ENCODE data around the gene OSBPL5.

Gene OSBPL5

DNA sequence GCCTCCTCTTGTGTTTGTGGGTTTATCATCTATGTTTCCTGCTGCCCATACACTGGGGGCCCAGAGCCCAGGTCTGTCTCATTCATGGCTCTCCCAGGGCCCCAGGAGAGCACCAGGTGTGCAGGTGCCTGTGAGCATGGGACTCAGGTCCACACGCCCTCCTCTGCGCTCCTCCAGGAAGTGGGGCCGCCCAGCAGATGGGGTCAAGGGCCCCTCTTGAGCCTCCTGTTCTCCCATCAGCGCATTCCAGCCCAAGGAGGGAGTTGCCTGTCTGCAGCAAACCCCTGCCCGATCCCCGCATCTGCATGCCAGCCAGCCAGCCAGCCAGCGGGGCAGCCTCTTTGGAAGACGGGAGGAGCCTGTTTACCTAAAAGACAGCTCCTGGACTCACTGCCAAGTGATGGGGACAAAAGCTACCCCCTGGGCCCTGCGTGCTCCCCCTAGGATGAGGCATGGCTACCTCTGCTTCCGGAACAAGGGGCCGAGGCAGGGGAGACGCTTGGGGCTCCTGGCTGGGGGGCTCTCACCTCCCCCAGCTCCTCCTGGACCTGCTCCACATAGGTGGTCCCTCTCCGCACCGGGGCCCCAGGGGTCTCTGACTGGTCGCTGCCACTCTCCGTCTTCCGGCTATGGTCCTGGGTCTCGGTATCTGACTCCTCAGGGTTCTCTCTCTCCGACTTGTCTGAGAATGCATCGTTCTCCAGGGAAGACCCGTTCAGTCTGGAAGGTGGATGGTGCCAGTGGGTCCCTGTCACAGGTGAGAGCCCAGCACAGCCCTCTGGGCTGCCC lies 58.2 kb downstream of the OSBPL5 start:
- CTCF ChIA-PET: no interaction called here
- TF ChIP-seq ELF4 (IDR thresholded peaks at IDR 0.05): no peak
- TF ChIP-seq BHLHE40 (IDR thresholded peaks at IDR 0.05; ENCODE audit: borderline replicate concordance): no peak
- no peak for TF ChIP-seq NFRKB (IDR thresholded peaks at IDR 0.05)
- no peak for TF ChIP-seq HDGF (IDR thresholded peaks at IDR 0.05; ENCODE audit: borderline replicate concordance)
- no peak for TF ChIP-seq ARNT (IDR thresholded peaks at IDR 0.05)
- TF ChIP-seq SP1 (IDR thresholded peaks at IDR 0.05): no peak
- no peak for TF ChIP-seq FOXK2 (IDR thresholded peaks at IDR 0.05)
- no peak for TF ChIP-seq ZNF384 (IDR thresholded peaks at IDR 0.05)
- no peak for TF ChIP-seq SUZ12 (IDR thresholded peaks at IDR 0.05)
- TF ChIP-seq FOXA1 (IDR thresholded peaks at IDR 0.05): no peak
- TF ChIP-seq LEF1 (IDR thresholded peaks at IDR 0.05; ENCODE audit: borderline replicate concordance): no peak
- TF ChIP-seq FOXM1 (IDR thresholded peaks at IDR 0.05; ENCODE audit: borderline replicate concordance): no peak
- TF ChIP-seq L3MBTL2 (conservative IDR thresholded peaks at IDR 0.05): no peak
- TF ChIP-seq PKNOX1 (IDR thresholded peaks at IDR 0.05): no peak
- TF ChIP-seq TARDBP (IDR thresholded peaks at IDR 0.05): no peak
- no peak for TF ChIP-seq CTBP1 (IDR thresholded peaks at IDR 0.05; ENCODE audit: borderline replicate concordance)
- DNase-seq (ENCODE audit: extremely low spot score): no peak
- POLR2A ChIA-PET: no interaction called here

DNA sequence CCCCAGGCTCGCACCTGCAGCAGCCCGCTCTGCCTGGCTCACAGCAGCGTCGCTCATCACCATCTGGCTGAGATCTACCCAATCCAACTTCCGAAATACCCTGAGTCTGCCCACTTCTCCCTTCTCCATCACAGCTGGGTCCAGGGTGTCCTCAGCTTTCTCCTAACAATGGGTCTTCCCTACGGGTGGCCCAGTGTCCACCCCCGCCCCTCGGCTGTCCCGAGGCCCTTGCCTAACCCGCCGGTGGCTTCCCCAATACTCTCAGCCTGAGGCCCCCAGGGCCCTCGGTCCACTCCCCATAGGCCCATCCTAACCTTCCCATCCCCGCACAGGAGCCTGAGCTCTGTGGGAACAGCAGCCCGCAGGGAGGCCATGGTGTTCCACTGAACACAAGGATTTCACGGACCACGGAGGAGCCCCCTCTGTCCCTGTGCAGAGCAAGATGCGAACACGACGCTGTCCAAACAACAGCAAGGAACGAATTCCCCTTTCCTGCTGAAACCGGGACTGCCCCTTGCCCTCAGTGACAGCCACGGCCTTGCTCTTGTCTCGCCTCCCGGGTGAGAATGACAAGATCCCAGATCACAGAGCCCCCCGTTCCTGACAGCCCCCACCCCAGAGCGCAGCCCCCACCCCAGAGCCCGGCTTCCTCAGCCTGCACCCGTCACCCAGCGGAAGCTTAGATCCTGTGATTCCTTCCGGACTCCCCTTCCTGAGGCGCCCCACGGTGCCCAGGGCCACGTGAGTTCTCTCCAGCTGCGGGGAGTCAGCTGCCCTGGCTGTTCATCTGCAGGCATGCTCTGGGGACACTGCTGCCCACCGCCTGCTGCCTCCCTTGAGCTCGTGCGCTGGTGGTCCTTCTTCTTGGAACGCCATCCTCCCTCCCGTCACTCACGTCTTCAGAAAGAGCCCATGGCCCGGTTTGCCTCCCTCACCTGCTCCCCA lies 59.0 kb downstream of the OSBPL5 start:
- TF ChIP-seq HDGF (IDR thresholded peaks at IDR 0.05; ENCODE audit: borderline replicate concordance) (no peak), FOXA1 (IDR thresholded peaks at IDR 0.05) (no peak), L3MBTL2 (conservative IDR thresholded peaks at IDR 0.05) (no peak), SUZ12 (IDR thresholded peaks at IDR 0.05) (no peak), CTBP1 (IDR thresholded peaks at IDR 0.05; ENCODE audit: borderline replicate concordance) (no peak), SP1 (IDR thresholded peaks at IDR 0.05) (no peak), LEF1 (IDR thresholded peaks at IDR 0.05; ENCODE audit: borderline replicate concordance) (no peak), ARNT (IDR thresholded peaks at IDR 0.05) (no peak), ZNF384 (IDR thresholded peaks at IDR 0.05) (no peak), FOXM1 (IDR thresholded peaks at IDR 0.05; ENCODE audit: borderline replicate concordance) (no peak), PKNOX1 (IDR thresholded peaks at IDR 0.05) (no peak), BHLHE40 (IDR thresholded peaks at IDR 0.05; ENCODE audit: borderline replicate concordance) (no peak), ELF4 (IDR thresholded peaks at IDR 0.05) (no peak), TARDBP (IDR thresholded peaks at IDR 0.05) (no peak), FOXK2 (IDR thresholded peaks at IDR 0.05) (no peak), NFRKB (IDR thresholded peaks at IDR 0.05) (no peak)
- ChIA-PET CTCF (no interaction called here), POLR2A (no interaction called here)
- no peak for DNase-seq (ENCODE audit: extremely low spot score)

GRCh38 chr11:3104961-3105790 lies 59.9 kb downstream of the OSBPL5 start:
- no peak for DNase-seq (ENCODE audit: extremely low spot score)
- TF ChIP-seq TARDBP (IDR thresholded peaks at IDR 0.05) (no peak), HDGF (IDR thresholded peaks at IDR 0.05; ENCODE audit: borderline replicate concordance) (no peak)
- ChIA-PET POLR2A (no interaction called here), CTCF (no interaction called here)

DNA sequence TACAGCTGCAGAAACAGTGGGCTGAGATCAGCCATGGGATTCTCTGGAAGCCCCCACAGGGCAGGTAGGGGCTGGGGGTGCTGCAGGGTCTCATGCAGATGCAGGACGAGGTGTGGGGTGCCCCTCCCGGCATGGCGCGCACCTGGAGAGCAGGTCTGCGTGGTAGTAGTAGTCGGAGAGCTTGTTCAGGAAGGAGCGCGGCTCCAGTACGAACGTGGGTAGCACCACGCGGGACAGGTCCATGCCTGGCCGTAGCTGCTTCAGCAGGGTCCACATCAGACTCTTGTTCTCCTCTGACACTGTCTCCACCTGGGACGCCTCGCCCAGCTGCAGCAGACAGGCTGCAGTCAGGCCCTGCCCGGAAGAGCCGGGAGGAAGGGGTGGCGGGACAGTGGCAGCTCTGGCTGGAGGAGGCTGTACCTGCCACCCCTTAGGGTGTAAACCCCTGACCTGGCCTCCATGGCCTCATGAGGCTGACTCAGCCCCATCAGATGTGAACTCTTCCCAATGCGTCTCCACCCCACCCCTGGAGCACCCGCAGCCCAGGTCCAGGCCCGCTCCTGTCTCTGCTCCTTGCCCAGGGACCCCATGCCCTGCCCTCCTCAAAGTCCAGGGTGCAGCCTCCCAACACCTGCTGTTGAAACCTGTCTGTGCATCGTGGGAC lies 60.9 kb downstream of the OSBPL5 start:
- POLR2A ChIA-PET: no interaction called here
- CTCF ChIA-PET: no interaction called here
- DNase-seq (ENCODE audit: extremely low spot score): no peak
- TF ChIP-seq NFRKB (IDR thresholded peaks at IDR 0.05) (no peak), CTBP1 (IDR thresholded peaks at IDR 0.05; ENCODE audit: borderline replicate concordance) (no peak), ARNT (IDR thresholded peaks at IDR 0.05) (no peak), SUZ12 (IDR thresholded peaks at IDR 0.05) (no peak), LEF1 (IDR thresholded peaks at IDR 0.05; ENCODE audit: borderline replicate concordance) (no peak), FOXK2 (IDR thresholded peaks at IDR 0.05) (no peak), ZNF384 (IDR thresholded peaks at IDR 0.05) (no peak), TARDBP (IDR thresholded peaks at IDR 0.05) (no peak), L3MBTL2 (conservative IDR thresholded peaks at IDR 0.05) (no peak), FOXA1 (IDR thresholded peaks at IDR 0.05) (no peak), ELF4 (IDR thresholded peaks at IDR 0.05) (no peak), HDGF (IDR thresholded peaks at IDR 0.05; ENCODE audit: borderline replicate concordance) (no peak), PKNOX1 (IDR thresholded peaks at IDR 0.05) (no peak), BHLHE40 (IDR thresholded peaks at IDR 0.05; ENCODE audit: borderline replicate concordance) (no peak), FOXM1 (IDR thresholded peaks at IDR 0.05; ENCODE audit: borderline replicate concordance) (no peak), SP1 (IDR thresholded peaks at IDR 0.05) (no peak)
